H7 (cell line): Measurements from ENCODE around the gene SMYD3. TPM values are rescaled to one million over a fixed set of nuclear protein-coding genes. Genes with fewer than 3 reads are reported as not detected.

Source experiments
- DNase-seq: peaks from one replicate; pipeline ENCODE4 v3.0.0; 2012
- H3K27me3 ChIP-seq: 2 replicates; pipeline ENCODE4 v1.6.0; 2011; ENCODE audit warnings: mild to moderate bottlenecking, low read length; ENCODE audit not compliant: control insufficient read depth, insufficient read depth
- H3K36me3 ChIP-seq: replicated peaks from 2 replicates; pipeline ENCODE4 v1.5.1; 2011; ENCODE audit warnings: low read length; ENCODE audit not compliant: control insufficient read depth, insufficient read depth
- H3K4me3 ChIP-seq: 2 replicates; pipeline ENCODE4 v1.5.1; 2011; ENCODE audit warnings: low read depth, mild to moderate bottlenecking, control low read depth, low read length, moderate library complexity; ENCODE audit not compliant: insufficient read depth
- total RNA-seq: library from RNA; depleted of rRNA; stranded (reverse); fragments of >200 nt; shearing (Covaris generic); gene quantifications from 2 replicates; pipeline ENCODE4 v1.2.3, GENCODE V29; 2014

Gene SMYD3
- total RNA-seq, 1 experiment from 2014 or later, result 31.0 TPM

DNA sequence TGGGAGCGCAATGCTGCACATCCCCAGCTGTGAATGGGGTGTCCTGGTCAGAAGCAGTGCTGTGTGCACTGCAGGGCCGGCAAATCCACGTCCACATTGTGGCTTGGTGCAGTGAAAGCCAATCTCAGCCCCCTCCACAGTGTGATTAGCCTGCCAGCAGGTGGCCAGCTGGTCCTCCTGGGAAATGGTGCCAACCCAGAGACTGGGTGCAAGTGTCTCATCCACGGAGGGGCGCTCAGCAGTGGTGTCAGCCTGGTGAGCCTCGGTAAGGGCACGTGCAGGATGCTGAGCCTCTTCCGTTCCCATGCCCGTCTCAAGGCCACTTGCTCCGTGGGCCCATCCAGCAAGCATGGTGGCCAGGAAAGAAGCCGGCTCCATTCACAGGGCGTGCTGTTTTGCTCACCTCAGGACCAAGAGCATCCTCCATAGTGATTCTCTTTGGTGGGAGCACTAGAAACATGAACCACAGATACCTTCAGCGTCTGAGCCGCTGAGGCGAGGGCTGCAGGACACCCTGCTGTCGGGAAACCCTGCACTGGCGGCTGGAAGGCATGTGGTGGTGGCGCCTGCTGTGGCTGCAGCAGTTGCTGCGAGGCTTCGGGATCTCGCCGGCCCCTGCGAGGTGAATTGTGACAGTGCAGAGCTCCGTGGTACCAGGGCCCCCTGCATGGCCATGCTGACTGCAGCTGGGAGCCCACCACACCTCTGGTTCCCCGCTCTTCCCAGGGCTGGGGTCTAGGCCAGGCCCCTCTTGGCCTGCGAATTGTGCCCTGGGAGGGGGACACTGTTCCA is 2.0 kb upstream of the SMYD3 start:
- peak; percentile 46 for DNase-seq
- no peak overlapping the region for H3K4me3 ChIP-seq
- no peaks in the 10 kb centered on the region for H3K36me3 ChIP-seq
- H3K27me3 ChIP-seq, result peaks cover 2% of the 10 kb centered on the region; the same call in 1 of the 2 replicates

DNA sequence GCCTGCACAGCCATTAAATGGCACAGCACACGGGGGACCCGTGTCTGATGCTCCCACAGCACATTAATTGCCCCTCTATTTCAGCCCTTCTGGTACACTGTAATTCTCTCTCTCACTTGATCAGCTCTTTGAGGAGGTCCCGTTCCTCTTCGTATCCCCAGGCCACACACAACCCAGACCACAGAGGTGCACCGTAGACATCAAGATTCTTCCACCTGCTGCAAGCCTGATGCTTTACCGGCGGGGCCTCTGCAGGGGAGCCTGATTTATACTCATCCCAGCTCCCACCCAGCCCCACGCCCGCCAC is 759 bp downstream of the SMYD3 start:
- DNase-seq, result no peak
- Histone ChIP-seq H3K4me3 (peak overlapping the region; percentile 93), H3K27me3 (peaks cover 2% of the 10 kb centered on the region; the same call in 1 of the 2 replicates), H3K36me3 (no peaks in the 10 kb centered on the region)

DNA sequence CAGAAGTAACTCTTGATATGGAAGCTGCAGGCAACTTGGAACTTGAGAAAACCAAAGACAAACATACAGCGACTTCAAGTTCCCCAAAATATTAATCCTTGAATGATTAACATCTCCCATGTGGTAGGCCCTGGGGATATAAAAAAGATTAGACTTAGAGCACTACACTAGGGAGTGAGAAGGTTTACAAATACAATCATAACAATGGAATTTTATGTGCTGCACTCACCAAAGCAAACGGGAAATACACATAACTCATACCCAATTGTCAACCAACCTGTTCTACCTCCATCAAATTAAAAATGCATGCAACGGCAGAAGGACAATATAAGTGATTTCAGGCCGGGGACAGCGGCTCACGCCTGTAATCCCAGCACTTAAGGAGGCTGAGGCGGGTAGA is 3.7 kb downstream of the SMYD3 start:
- DNase-seq, result no peak
- no peak overlapping the region for H3K4me3 ChIP-seq
- no peaks in the 10 kb centered on the region for H3K36me3 ChIP-seq
- peaks cover 2% of the 10 kb centered on the region; the same call in 1 of the 2 replicates for H3K27me3 ChIP-seq

DNA sequence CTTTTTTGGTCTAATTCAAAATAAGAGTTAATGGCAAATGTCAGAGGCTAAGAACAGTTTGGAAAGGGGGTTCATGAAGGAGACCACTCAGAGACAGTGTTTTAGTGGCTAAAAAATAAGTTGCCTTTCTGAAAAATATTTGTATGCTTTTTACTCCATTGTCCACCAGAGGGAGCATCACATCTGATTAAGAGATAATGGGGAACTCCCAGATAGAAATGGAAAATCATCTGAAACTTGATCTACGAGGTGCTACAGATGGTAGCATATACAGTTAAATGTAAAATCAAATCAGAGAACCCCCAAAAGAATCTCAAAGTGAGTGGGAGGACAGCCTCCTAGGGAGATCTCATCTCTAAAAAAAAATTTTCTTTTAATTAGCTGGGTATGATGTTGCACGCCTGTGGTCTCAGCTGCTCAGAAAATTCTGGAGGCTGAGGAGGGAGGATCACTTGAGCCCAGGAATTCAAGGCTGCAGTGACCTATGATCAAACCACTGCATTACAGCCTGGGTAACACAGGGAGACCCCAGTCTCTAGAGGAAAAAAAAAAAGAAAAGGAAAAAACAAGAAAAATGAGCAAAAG is 9.7 kb downstream of the SMYD3 start:
- Histone ChIP-seq H3K4me3 (no peak overlapping the region), H3K27me3 (no peaks in the 10 kb centered on the region), H3K36me3 (no peaks in the 10 kb centered on the region)
- peak; percentile 55 for DNase-seq

DNA sequence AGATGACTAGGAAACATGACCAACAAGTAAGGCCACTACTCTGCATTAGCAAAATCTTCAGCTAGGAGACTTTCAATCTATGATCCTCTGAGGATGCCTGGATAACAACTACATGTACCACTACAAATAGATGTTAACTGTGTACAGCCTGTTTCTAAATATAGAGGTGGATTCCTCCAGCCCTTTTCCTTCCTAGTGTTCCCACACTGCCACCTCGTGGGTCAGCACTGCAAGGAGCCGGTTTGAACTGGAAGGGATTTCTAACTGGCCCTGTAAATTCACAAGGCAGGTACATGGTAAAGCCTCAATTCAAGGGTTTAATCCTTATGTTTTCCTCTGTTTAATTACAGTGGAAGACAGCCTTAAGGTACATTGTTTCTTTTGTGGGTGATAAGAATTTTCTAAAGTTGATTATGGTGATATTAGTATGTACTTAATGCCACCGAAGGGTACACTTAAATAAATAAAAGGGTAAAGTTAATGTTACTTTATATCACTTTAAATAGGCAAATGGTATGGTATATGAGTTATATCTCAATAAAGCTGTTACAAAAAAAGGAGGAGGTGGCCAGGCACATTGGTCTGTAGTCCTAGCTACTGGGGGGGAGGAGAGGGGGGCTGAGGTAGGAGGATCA is 14.4 kb downstream of the SMYD3 start:
- Histone ChIP-seq H3K4me3 (no peak overlapping the region), H3K36me3 (no peaks in the 10 kb centered on the region), H3K27me3 (no peaks in the 10 kb centered on the region)
- peak; percentile 79 for DNase-seq

DNA sequence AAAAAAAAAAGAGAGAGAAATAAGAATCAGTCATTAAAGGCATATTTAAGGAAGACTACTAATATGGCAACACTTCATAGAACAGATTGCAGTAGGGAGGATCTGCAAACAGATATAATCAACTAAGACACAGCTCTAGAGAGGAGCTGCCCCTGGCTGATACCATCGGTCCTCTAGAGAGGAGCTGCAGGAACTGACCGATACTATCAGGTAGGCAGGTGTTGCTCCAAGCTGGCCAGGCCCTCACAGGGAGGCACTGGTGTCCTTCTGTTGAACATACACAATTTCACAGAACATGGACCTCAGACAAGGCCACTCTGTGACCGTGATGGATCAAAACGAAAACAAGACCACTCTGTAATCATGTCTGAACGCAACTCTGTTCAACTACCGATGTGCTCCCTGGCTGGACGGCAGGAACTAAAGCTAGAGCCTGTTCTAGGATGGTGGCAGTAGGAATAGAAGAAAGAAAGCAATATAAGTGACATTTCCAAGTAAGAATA is 15.5 kb downstream of the SMYD3 start:
- Histone ChIP-seq H3K27me3 (no peaks in the 10 kb centered on the region), H3K4me3 (no peak overlapping the region), H3K36me3 (no peaks in the 10 kb centered on the region)
- no peak for DNase-seq

DNA sequence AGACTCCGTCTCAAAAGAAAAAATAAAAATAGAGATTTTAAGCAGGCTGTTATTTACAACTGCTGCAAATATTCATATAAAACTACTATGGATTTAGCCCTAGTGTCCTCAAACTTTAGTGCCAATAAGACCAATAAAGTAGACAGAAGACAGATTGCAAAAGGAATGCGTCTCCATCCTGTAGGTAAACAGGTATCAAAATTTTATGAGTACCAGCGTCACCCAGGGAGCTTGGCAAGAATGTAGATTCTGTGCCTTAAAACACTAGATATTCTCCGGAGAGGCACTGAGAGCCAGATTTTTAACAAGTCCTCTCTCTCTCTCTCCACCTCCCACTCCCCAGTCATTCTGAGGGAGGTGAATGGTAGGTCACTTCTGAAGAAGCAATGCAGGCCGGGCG is 18.4 kb downstream of the SMYD3 start:
- Histone ChIP-seq H3K27me3 (no peaks in the 10 kb centered on the region), H3K36me3 (no peaks in the 10 kb centered on the region), H3K4me3 (no peak overlapping the region)
- no peak for DNase-seq

DNA sequence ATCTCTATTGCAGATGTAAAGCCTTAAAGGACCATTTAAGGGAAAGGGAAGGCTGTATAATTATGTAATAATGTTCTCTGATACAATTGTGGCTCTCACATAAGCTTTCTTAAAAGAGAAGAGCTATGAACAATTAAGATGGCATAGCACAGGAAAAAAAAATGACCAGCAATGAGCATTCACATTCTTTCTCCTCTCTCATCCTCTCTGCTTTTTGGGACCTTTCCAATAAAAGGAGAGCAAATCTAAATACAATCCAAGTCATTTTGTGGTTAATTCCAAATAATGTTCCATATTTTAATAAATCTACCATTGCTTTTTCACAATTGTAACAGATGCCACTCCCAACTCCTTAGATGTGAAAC is 23.5 kb downstream of the SMYD3 start:
- DNase-seq, result no peak
- no peaks in the 10 kb centered on the region for H3K27me3 ChIP-seq
- no peak overlapping the region for H3K4me3 ChIP-seq
- H3K36me3 ChIP-seq, result no peaks in the 10 kb centered on the region

DNA sequence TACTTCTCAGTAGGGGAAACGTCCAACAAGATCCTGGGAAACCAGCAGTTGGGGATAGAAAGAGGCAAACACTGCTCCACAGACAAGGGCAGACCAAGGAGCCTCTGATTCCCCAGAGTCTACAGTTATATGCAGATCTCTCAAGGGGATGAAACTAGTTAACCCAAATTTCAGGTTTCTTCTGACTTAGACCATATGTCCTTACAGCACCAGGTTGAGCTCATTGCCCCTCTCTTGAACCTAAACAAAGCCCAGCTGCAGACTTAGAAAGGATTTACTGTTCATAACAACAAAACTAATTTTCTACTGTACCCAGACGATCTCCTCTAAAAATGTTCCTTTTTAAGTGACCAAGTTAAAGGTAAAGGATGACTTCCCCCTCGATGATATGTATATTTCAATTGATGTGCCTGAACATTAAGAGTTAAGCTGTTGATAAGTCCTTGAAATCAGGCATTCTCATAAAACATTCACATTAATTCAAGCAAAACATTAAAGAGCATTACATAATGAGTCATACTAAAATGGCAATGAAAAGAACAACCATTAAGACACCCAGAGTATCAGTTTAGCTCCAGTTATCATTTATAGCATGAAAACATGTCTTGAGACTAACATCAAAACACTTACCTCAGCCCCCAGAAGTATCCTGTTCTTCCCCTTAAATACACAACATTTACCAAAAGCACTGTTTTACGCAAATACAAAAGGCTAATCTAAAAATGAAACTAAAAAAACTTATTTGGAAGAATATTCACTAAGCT is 24.1 kb downstream of the SMYD3 start:
- Histone ChIP-seq H3K36me3 (no peaks in the 10 kb centered on the region), H3K4me3 (no peak overlapping the region)
- no peak for DNase-seq

DNA sequence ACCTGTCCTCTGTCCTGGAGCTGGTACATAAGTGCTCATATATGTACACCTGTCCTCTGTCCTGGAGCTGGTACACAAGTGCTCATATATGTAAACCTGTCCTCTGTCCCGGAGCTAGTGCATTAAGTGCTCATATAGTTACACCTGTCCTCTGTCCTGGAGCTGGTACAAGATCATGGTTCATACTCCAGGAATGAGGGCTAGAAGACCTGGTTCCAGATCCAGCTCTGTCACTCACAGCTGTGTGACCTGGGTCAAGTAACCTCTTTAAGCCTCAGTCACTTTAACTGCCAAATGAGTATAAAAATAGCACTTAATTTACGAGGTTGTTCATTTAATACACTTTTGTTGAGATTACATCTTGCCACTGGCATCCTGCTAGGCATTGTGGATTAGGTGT is 28.0 kb downstream of the SMYD3 start:
- DNase-seq, result no peak
- Histone ChIP-seq H3K4me3 (no peak overlapping the region), H3K36me3 (no peaks in the 10 kb centered on the region), H3K27me3 (no peaks in the 10 kb centered on the region)

More for the DNA sequence above, 24.1 kb downstream of the SMYD3 start:
- H3K27me3 ChIP-seq, result no peaks in the 10 kb centered on the region

DNA sequence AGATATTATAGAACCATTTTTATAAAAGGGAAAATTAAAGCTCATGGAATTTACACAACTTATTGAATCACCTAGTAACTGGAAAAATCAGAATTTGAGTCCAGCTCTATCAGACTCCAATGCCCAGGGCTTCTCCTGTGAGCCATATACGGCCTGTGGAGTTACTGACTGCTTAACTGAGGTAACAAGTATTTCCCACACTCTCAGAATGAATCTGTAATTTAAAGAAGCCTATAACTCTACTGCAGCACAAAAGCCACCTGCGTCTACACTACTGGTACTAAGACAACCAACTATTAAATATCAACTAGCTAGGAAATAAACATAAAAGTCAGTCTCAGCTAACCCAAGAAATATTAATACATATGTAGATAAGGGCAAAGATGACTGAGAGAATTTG is 29.4 kb downstream of the SMYD3 start:
- Histone ChIP-seq H3K36me3 (no peaks in the 10 kb centered on the region), H3K4me3 (no peak overlapping the region), H3K27me3 (no peaks in the 10 kb centered on the region)
- no peak for DNase-seq

DNA sequence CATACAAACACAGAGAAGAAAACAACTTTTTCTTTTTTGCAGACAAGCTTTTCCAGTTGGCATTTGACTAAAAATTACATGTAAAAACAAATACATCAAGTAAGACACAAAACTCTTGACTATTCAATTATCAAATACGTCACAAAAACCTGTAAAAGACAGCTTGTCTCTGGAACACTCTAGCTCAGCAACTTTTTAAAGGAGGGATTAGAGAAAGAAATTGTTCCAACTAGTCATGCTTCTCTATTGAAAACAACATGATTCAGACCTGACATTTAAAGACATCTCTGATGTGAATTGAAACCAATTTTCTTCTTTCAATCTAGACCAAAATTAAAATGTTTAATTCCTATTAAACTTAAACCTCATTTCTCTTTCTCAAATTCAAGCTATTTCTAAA is 30.3 kb downstream of the SMYD3 start:
- no peak for DNase-seq
- no peak overlapping the region for H3K4me3 ChIP-seq
- H3K36me3 ChIP-seq, result no peaks in the 10 kb centered on the region
- H3K27me3 ChIP-seq, result no peaks in the 10 kb centered on the region

DNA sequence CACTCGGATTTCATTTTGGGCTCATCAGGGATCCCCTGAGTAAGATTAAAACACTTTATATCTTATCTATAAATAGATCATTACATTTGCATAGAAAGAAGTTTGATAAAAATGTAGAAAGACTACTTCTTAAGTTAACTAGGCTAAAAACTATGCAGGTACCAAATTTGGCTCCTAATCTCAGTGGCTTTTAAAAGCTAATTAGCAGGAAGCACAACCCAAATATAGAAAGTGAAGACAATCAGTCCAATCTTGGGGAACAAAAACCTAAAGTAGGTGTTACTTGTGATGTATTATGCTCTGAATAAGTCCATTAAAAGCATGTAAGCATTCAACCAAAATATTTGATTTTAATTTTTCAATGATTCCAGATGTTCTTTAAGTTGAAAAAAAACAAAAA is 35.4 kb downstream of the SMYD3 start:
- no peaks in the 10 kb centered on the region for H3K36me3 ChIP-seq
- DNase-seq, result no peak
- no peak overlapping the region for H3K4me3 ChIP-seq
- no peaks in the 10 kb centered on the region for H3K27me3 ChIP-seq

DNA sequence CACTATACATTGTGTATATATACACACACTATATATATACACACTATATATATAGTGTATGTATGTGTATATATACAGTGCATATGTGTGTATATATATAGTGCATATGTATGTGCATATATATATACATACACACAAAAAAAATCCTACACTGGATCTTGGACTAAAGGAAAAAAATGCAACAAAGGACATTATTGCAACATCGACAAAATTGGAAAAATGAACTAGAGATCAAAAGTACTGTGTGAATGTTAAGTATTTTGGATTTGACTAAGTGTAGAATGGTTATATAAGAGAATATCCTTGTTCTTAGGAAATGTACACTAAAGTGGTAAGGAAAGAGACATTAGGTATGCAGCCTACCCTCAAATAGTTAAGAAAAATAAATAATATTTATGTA is 36.5 kb downstream of the SMYD3 start:
- DNase-seq, result no peak
- Histone ChIP-seq H3K36me3 (no peaks in the 10 kb centered on the region), H3K27me3 (no peaks in the 10 kb centered on the region), H3K4me3 (no peak overlapping the region)
